ENCODE results near the gene CLEC14A.

The CLEC14A gene

GRCh38 chr14:38255673-38256532 lies at the start of gene CLEC14A:
TSS of gene CLEC14A (minus strand) at chr14:38256093. CDS start at chr14:38256022, 71 bp downstream.
- DNase-seq (ENCODE audit: low spot score) = peak; percentile 23

DNA sequence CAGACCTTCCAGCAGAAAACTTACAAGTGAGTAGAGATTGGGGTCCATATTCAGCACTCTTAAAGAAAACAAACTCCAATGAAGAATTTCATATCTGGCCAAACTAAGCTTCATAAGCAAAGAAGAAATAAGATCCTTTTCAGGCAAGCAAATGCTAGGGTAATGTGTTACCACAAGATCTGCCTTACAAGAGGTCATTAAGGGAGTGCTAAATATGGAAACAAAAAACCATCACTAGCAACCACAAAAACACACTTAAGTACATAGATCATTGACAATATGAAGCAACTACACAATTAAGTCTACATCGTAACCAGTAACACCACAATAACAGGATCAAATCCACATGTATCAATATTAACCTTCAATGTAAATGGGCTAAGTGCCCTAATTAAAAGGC lies 47.1 kb upstream of the CLEC14A start:
- no peak for DNase-seq (ENCODE audit: low spot score)

DNA sequence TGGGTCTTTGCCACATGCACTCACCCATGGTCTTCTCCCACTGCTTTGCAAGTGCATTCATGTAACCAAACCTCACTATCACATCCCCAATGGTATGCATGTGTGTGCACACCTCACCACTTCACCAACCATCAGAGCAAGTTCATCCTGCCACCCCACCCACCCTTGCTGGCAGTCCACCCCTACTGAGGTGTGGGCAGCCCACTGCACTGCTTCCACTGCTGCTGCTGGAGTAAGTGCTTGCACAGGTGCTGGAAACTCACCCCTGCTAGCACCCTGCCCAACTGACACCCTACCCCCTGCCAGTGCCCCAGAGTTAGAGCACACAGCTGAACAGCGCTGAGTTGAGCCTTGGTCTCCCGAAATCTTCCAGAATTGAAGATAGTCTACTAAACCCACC lies 46.1 kb upstream of the CLEC14A start:
- DNase-seq (ENCODE audit: low spot score) = no peak

- DNase-seq (ENCODE audit: low spot score) = no peak
Observed at GRCh38 chr14:38297681-38298080, 41.8 kb upstream of the CLEC14A start.

- no peak for DNase-seq (ENCODE audit: low spot score)
Observed at GRCh38 chr14:38291681-38292467, 36.0 kb upstream of the CLEC14A start.

DNA sequence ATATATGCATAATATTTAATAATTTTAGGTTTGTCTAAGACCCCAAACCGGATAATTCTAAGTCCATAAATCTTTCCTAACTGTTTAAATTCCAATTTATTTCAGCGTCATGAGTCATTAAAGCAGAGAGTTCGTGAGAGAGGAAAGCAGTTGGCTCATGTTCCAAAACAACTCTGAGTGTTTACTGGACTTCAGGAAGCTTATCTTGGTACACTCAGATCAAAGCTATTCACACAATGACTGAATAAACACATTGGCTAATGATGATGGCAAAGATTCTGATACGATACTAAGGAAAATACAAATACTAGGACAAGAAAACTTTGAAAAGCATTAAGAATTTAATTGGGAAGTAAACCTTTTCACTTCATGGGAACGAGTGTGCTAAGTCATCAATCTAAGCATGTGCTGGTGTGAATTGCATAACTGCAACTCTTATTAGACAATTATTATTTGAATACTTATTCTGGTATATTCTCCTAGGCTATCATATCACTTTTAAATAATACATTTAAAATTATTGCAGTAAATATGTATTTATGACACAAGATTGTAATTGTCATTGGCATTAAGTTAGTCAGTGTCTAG lies 34.8 kb upstream of the CLEC14A start:
- DNase-seq (ENCODE audit: low spot score) = peak; percentile 3

DNA sequence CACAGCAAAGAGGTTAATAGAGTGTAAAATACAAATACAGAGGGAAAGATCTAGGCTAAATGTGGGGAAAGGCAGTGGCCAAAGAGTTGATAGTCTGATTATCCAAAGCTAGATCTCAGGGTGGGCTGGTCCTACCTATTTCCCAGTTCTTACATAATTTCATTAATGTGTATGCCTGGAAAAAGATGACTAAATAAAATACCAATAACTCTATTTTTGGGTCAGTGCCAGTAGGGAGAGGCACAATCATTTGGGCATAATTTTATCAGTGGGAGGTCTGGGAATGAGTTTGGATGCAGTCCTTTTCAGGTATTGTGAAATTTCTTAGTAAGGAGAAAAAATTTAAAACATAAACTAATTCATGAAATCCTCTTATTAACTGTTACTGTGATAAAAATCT lies 30.6 kb upstream of the CLEC14A start:
- no peak for DNase-seq (ENCODE audit: low spot score)

- no peak for DNase-seq (ENCODE audit: low spot score)
Observed at GRCh38 chr14:38285962-38286361, 30.1 kb upstream of the CLEC14A start.

GRCh38 chr14:38282936-38283335 lies 27.0 kb upstream of the CLEC14A start:
- DNase-seq (ENCODE audit: low spot score) = no peak

DNA sequence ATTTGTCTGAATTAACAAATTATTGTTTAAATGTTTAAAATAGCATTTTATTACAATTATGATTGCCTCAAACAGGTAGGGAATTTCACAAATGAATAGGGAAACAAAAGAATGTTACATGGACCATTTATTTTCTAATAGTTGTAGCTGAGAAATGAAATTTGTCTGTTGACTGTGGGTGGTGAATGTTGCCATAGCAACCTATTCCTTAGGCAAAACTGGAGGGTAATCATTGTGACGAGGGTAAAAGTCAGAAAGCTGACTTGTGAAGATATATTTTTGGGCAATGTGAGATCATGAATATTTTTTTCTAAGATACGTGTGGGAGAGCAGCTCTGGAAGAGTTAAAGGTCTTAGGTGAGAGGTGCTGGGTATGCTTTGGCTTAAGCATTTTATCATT lies 24.2 kb upstream of the CLEC14A start:
- DNase-seq (ENCODE audit: low spot score) = no peak

DNA sequence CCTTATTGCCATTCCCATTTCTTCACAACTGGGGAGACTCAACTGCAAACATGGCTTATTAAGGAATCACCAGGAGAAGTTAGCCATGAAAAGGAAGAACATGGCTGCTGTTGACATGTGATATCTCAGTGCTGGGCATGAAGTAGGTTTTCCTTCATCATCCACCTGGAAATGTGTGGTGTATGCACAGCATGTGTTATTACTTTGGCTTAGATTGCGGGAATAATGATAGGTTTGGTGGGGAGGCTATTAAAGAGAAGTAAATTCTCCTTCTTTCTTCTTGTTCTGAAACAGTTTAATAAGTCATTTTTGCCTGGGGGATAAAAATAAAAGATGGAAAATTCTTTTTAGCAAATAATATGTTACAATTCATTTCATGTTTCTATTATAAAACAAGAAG lies 23.7 kb upstream of the CLEC14A start:
- DNase-seq (ENCODE audit: low spot score) = no peak

GRCh38 chr14:38278035-38278434 lies 22.1 kb upstream of the CLEC14A start:
- DNase-seq (ENCODE audit: low spot score) = no peak

GRCh38 chr14:38262844-38263243 lies 7.0 kb upstream of the CLEC14A start:
- DNase-seq (ENCODE audit: low spot score) = no peak

DNA sequence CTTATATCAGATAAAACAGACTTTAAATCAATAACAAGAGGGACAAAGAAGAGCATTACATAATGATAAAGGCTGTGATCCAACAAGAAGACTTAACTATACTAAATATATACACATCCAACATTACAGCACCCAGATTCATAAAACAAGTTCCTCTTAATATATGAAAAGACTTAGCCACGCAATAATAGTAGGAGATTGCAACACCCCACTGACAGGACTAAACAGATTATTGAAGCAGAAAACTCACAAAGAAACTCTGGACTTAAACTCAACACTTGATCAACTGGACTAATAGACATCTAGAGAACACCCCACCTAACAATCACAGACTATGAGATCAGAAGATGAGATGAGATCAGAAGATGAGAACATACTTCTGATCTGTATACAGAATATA lies 5.7 kb upstream of the CLEC14A start:
- DNase-seq (ENCODE audit: low spot score) = no peak

DNA sequence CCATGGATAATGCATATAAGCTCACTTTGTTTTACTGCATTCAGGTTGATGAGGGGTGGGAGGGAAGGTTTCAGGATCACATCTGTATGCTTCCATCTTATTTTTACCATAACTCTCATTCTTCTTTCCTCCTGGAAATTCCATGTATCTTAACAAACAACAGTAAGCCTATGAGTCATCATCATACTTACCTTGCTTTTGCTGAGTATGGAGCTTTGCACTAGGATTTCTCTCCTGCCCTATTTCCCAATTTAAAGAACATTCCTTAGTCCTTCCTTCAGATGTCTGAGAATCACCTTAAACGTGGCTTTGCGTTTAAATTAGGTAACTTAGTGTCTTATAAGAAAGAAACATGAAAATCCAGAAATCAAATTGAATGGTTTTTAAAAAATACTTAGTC lies 1.6 kb upstream of the CLEC14A start:
- DNase-seq (ENCODE audit: low spot score) = no peak

GRCh38 chr14:38256533-38256840 lies 594 bp upstream of the CLEC14A start:
- no peak for DNase-seq (ENCODE audit: low spot score)

DNA sequence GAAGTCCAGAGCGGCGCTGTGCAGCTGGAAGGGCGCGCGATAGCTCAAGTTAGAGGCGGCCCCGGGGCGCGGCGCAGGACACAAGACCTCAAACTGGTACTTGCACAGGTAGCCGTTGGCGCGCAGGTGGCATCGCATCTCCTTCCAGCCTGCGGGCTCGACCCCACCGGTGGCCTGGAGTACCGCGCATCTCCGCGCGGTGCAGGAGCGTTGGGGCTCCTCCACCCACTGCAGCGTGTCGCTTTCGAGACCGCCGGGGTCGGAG lies 553 bp downstream of the CLEC14A start:
- no peak for DNase-seq (ENCODE audit: low spot score)

GRCh38 chr14:38254571-38255407 lies 1.1 kb downstream of the CLEC14A start:
- no peak for DNase-seq (ENCODE audit: low spot score)

GRCh38 chr14:38253676-38254075 lies 2.2 kb downstream of the CLEC14A start:
- no peak for DNase-seq (ENCODE audit: low spot score)

GRCh38 chr14:38252066-38252710 lies 3.7 kb downstream of the CLEC14A start:
- DNase-seq (ENCODE audit: low spot score) = no peak

DNA sequence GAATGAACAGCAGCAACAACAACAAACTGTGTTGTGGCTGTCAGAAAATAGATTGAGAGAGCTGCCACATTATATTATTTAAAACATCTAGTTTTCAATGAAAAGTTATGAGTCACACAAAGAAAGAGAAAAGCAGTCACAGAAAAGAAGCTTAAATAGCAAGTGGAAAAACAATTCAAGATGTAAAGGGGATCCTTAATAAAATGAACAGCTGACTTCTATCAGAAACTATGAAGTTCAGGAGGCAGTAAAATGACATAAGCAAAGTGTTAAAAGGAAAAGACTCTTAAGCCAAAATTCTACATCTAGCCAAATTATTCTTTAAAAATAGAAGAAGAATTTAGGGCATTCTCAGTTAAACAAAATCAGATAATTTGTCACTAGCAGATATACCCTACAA lies 5.6 kb downstream of the CLEC14A start:
- DNase-seq (ENCODE audit: low spot score) = no peak

Data from putamen (tissue), 1 donor.